PC-9 (cell line): ENCODE measurements around the gene ARL6. TPM values are rescaled to one million over a fixed set of nuclear protein-coding genes. Genes with fewer than 3 reads are reported as not detected.

Experiments
- BruUV-seq: library from RNA; stranded (reverse); fragments of 400-500 nt; replicated peaks from 2 replicates; lab custom pipeline; 2021; lab: Mats Ljungman, UMichigan
- CTCF ChIA-PET: fragments of 300-600 bp; sonication (Branson Sonifier 250); formaldehyde crosslinking; loops from one replicate; lab custom pipeline; 2022; ENCODE audit warnings: antibody characterized with exemption; lab: Charles Lee
- POLR2A ChIA-PET: fragments of 300-600 bp; sonication (Branson Sonifier 250); formaldehyde crosslinking; loops from one replicate; lab custom pipeline; 2022; ENCODE audit warnings: antibody characterized with exemption; ENCODE audit not compliant: unreplicated experiment; lab: Charles Lee
- DNase-seq, 2 experiments: peaks; one replicate each; pipeline versions ENCODE4 v3.0.0 to v3.0.0-alpha.2; 2015 to 2022; ENCODE audit warnings: mixed read lengths in 1 of 2
- H2AFZ ChIP-seq: fragments of 200-600 bp; sonication (generic); 2 replicates; pipeline ENCODE4 v1.8.1; 2017; ENCODE audit warnings: antibody characterized with exemption
- H3F3A ChIP-seq: fragments of 200-600 bp; sonication (generic); 2 replicates; pipeline ENCODE4 v1.8.1; 2017; ENCODE audit warnings: antibody characterized with exemption, mild to moderate bottlenecking, low read depth; ENCODE audit not compliant: insufficient read depth
- H3K27ac ChIP-seq: fragments of 200-600 bp; sonication (generic); 2 replicates; pipeline ENCODE4 v1.6.1; 2016; ENCODE audit warnings: mixed run types
- H3K27me3 ChIP-seq: fragments of 200-600 bp; sonication (generic); 2 replicates; pipeline ENCODE4 v1.6.1; 2016; ENCODE audit warnings: low read depth, mixed run types; ENCODE audit not compliant: insufficient read depth
- H3K36me3 ChIP-seq: fragments of 200-600 bp; sonication (generic); 2 replicates; pipeline ENCODE4 v1.6.1; 2016; ENCODE audit warnings: low read depth, mixed run types
- H3K4me1 ChIP-seq: fragments of 200-600 bp; sonication (generic); replicated peaks from 2 replicates; pipeline ENCODE4 v1.6.1; 2016; ENCODE audit warnings: mixed run types; ENCODE audit not compliant: insufficient read depth
- H3K4me2 ChIP-seq: fragments of 200-600 bp; sonication (generic); 2 replicates; pipeline ENCODE4 v1.6.1; 2017; ENCODE audit warnings: mixed run types
- H3K4me3 ChIP-seq: fragments of 200-600 bp; sonication (generic); 2 replicates; pipeline ENCODE4 v1.6.1; 2016; ENCODE audit warnings: mixed run types
- H3K79me2 ChIP-seq: fragments of 200-600 bp; sonication (generic); 2 replicates; pipeline ENCODE4 v1.6.1; 2017; ENCODE audit warnings: low read depth, mixed run types
- H3K9me2 ChIP-seq: fragments of 200-600 bp; sonication (generic); 2 replicates; pipeline ENCODE4 v1.8.1; 2017; ENCODE audit warnings: mild to moderate bottlenecking; ENCODE audit not compliant: insufficient read depth
- H3K9me3 ChIP-seq: fragments of 200-600 bp; sonication (generic); 2 replicates; pipeline ENCODE4 v1.8.1; 2016; ENCODE audit warnings: low read depth; ENCODE audit not compliant: insufficient read depth
- H4K20me1 ChIP-seq: fragments of 200-600 bp; sonication (generic); 2 replicates; pipeline ENCODE4 v1.8.1; 2017; ENCODE audit not compliant: insufficient read depth
- CTCF ChIP-seq: fragments of 200-600 bp; sonication (generic); conservative IDR thresholded peaks from 2 replicates; pipeline ENCODE4 v1.6.1; 2017; ENCODE audit warnings: mixed run types, antibody characterized with exemption, mild to moderate bottlenecking, moderate library complexity
- EZH2 ChIP-seq: fragments of 200-600 bp; sonication (generic); IDR thresholded peaks from 2 replicates; pipeline ENCODE4 v1.8.0; 2017; ENCODE audit warnings: antibody characterized with exemption, low read depth
- intact Hi-C: fragments of 100-400 bp; cut with micrococcal nuclease; formaldehyde crosslinking; loops from one replicate; pipeline ENCODE4 v1.10.0; 2022; ENCODE audit not compliant: unreplicated experiment
- total RNA-seq: library from RNA; stranded (reverse); gene quantifications from 2 replicates; pipeline ENCODE4 v1.2.3, GENCODE V29; 2021

Gene ARL6
- total RNA-seq, 1 experiment from 2014 or later, result 14.6 TPM

- Histone ChIP-seq H3K4me2 (peak within 1 kb of the TSS; percentile 85), H4K20me1 (no peaks in the 10 kb centered on the region), H3K9me3 (no peaks in the 10 kb centered on the region), H3K79me2 (peaks cover 40% of the 10 kb centered on the region), H3F3A (peaks cover 11% of the 10 kb centered on the region; the same call in 1 of the 2 replicates), H3K27me3 (no peaks in the 10 kb centered on the region), H3K4me1 (peaks cover 19% of the 10 kb centered on the region), H3K36me3 (no peaks in the 10 kb centered on the region), H2AFZ (peak within 1 kb of the TSS; percentile 98), H3K27ac (peak within 1 kb of the TSS; percentile 36), H3K9me2 (no peaks in the 10 kb centered on the region), H3K4me3 (peak within 1 kb of the TSS; percentile 71)
- CTCF ChIA-PET, result interaction anchor here (0.6 to 1.2 kb wide), 5 partner anchors 57 to 201 kb away, joined by 3 to 10 read pairs (median 3); partner anchors contain the start of gene ARL6
- DNase-seq, result peak; percentile 77 to 92
- intact Hi-C loops, result loop anchor here (1.0 to 5.0 kb wide), 4 partner anchors 41 to 149 kb away; no protein-coding TSS in a partner anchor
- BruUV-seq, result no TSS peak
- TF ChIP-seq CTCF (peak; percentile 60), EZH2 (no peak)
- POLR2A ChIA-PET, result interaction anchor here (0.8 to 1.2 kb wide), 3 partner anchors 22 to 150 kb away, joined by 3 to 9 read pairs (median 3); no protein-coding TSS in a partner anchor
Measured at GRCh38 chr3:97821774-97822358, 57.3 kb downstream of the ARL6 start, which contains the start of gene CRYBG3. TSS of gene CRYBG3 (plus strand) at chr3:97822011. CDS start at chr3:97822207, 196 bp downstream.

- peak; percentile 53 to 64 for DNase-seq
- Histone ChIP-seq H3K9me2 (no peaks in the 10 kb centered on the region), H3F3A (peaks cover 11% of the 10 kb centered on the region; the same call in 1 of the 2 replicates), H3K4me3 (peak overlapping the region; percentile 71), H2AFZ (peak overlapping the region; percentile 98), H3K27me3 (no peaks in the 10 kb centered on the region), H4K20me1 (no peaks in the 10 kb centered on the region), H3K36me3 (no peaks in the 10 kb centered on the region), H3K27ac (peak overlapping the region; percentile 36), H3K9me3 (no peaks in the 10 kb centered on the region), H3K4me2 (peak overlapping the region; percentile 85), H3K79me2 (peaks cover 44% of the 10 kb centered on the region), H3K4me1 (peaks cover 19% of the 10 kb centered on the region)
- ChIA-PET POLR2A (interaction anchor here (0.6 to 1.2 kb wide), 2 partner anchors 91 to 130 kb away, joined by 3 to 5 read pairs; no protein-coding TSS in a partner anchor), CTCF (interaction anchor here (0.6 to 1.0 kb wide), 2 partner anchors 64 to 149 kb away, joined by 3 read pairs; no protein-coding TSS in a partner anchor)
- intact Hi-C loops, result loop anchor here (1.0 to 5.0 kb wide), 4 partner anchors 41 to 148 kb away; no protein-coding TSS in a partner anchor
- BruUV-seq, result TSS peak; percentile 41
- TF ChIP-seq EZH2, result no peak
- no peak for TF ChIP-seq CTCF
Measured at GRCh38 chr3:97822359-97822775, 57.8 kb downstream of the ARL6 start.

- Histone ChIP-seq H3K79me2 (peaks cover 47% of the 10 kb centered on the region), H3K27me3 (no peaks in the 10 kb centered on the region), H3K4me1 (peaks cover 19% of the 10 kb centered on the region), H3K9me3 (no peaks in the 10 kb centered on the region), H3F3A (peaks cover 11% of the 10 kb centered on the region; the same call in 1 of the 2 replicates), H3K4me3 (peak overlapping the region; percentile 71), H3K9me2 (no peaks in the 10 kb centered on the region), H2AFZ (peak overlapping the region; percentile 98), H3K27ac (no peak overlapping the region), H3K36me3 (no peaks in the 10 kb centered on the region), H3K4me2 (peak overlapping the region; percentile 85), H4K20me1 (no peaks in the 10 kb centered on the region)
- DNase-seq, result no peak
- ChIA-PET POLR2A (interaction anchor here (0.6 to 0.7 kb wide), 2 partner anchors 90 to 169 kb away, joined by 3 to 5 read pairs; no protein-coding TSS in a partner anchor), CTCF (no interaction called here)
- BruUV-seq, result no TSS peak
- TF ChIP-seq EZH2, result no peak
- no peak for TF ChIP-seq CTCF
- intact Hi-C loops, result loop anchor here (2.0 to 5.0 kb wide), 3 partner anchors 49 to 147 kb away; no protein-coding TSS in a partner anchor
Measured at GRCh38 chr3:97823046-97824004, 58.8 kb downstream of the ARL6 start.
